GM18868 (cell line): ENCODE data around the gene ABCG8.
"Not testable (repeated sequence)": the region's sequence is repeated elsewhere in the genome, so short reads cannot be mapped to it uniquely, and the experiment has no call there.

ENCODE experiments used
- ATAC-seq: cut with Tn5 transposase; IDR thresholded peaks from one replicate; pipeline ENCODE4 v1.9.1; 2021; ENCODE audit warnings: mild to moderate bottlenecking, moderate library complexity; ENCODE audit not compliant: unreplicated experiment

Gene ABCG8

DNA sequence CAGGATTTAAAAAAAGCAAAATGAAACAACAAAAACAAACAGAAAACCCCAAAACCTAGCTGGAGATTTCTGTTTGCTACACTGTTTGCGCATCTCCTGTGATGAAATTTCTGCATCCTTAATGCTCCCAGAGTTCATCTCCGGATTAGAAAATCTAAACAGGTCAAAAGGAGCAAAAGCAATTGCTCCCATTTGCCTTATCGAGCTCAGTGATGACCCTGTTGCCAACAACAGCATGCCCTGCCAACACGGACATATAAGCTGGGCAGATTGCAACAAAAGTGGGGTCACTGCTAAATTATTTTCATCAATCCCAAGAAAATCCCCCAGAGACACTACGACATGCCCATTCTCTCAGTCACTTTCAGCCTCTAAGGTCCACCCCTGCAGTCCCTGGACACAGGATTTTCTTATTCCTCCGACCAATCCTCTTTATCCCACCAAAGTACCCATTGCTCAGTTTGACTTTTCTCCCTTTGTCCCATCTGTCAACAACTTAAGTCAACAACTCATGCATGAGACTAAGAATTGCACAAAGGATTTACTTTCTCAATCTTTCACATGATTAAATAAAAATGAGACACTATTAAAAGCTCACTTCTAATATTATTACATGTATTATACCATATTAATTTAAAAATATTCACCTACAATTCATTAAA, 67.8 kb downstream of the ABCG8 start:
- no peak for ATAC-seq

DNA sequence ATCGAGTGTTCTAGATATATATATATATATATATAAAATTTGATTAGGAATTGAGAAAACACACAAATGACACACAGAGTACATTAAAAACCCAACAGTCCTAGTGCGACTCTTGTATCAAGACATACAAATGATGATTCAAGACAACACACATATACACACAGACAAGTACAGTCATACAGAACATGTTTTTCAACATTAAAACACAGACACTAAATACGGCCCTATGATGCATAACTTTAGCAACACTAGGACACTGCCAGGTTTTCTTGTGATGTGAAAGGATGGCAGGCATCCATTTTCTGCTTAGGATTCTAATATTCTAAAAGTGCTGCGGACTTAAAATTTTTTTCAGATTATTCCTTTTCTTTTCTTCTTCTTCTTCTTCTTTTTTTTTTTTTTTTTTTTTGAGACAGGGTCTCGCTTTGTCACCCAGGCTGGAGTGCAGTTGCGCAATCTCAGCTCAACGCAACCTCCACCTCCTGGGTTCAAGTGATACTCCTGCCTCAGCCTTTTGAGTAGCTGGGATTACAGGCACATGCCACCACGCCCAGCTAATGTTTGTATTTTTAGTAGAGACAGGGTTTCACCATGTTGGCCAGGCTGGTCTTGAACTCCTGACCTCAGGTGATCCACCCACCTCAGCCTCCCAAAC, 72.5 kb downstream of the ABCG8 start:
- not testable (repeated sequence) for ATAC-seq

DNA sequence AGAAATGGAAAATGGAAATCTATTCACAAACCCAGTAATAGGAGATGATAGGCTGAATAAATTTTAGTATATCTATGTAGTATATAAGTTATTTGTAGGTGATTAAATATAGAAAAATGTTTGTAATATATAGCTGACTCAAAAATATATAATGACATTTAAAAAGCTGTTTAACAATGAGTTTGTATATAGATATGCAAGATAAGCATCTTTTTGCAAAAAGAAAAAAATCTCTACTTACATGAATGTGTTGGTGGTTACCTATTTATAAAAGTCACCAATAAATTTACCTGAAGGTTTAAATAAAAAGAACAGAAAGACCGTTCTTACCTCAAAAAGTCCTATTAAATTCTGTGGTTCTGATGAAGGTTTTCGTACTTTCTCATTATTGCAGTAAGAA, 85.7 kb downstream of the ABCG8 start:
- no peak for ATAC-seq

DNA sequence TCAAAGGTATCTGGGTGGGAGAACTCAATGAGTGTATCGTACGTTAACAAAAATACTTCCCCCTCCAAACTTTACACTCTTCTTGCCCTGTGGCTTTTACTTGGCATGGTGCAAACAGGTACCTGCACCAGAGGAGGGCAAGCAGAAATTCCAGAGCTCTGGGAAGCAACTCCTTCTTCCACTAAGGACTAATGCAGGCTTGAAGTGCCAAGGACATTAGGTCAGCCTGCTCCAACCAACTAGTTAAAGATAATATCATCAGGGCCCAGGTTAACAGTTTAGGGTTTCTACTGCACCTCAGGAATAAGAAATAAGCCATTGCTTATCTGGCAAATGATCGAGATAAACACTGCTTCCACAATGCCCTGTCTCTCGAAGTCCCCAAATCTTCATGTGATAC, 86.7 kb downstream of the ABCG8 start:
- ATAC-seq, result no peak

GRCh38 chr2:43927442-43927841, 88.7 kb downstream of the ABCG8 start:
- ATAC-seq, result no peak

DNA sequence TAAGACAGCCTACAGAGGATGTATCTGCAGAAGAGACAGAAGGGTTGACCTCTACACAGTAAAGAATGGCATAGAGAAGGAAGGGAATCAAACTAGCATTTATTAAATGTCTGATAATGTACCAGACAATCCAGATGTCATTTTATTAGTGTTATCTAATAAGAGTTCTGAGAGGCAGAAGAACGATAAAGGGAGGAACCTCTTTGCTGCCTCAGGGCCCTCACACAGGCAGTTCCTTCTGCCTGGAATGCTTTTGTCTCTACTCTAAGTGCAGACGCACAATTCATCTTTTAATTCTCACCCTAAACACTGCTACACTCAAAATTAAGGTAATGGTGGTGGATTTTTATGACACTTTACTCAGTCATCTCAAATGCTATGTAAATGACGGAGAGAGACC, 92.5 kb downstream of the ABCG8 start:
- no peak for ATAC-seq
